NB4 (cell line): ENCODE measurements around the gene MASP1.

Experiments
- DNase-seq: peaks from one replicate; pipeline ENCODE4 v3.0.0; 2010; ENCODE audit warnings: low read depth
- H3K4me3 ChIP-seq: one replicate; pipeline ENCODE4 v1.5.1; 2011; ENCODE audit warnings: mild to moderate bottlenecking, low read depth, low read length, moderate library complexity
- MYC ChIP-seq: IDR thresholded peaks from 2 replicates; pipeline ENCODE4 v1.6.1; 2011; ENCODE audit warnings: low read depth, low read length
- POLR2A ChIP-seq: IDR thresholded peaks from 2 replicates; pipeline ENCODE4 v1.6.1; 2011; ENCODE audit warnings: mild to moderate bottlenecking; ENCODE audit not compliant: insufficient read length; ENCODE audit errors: extremely low read depth
- TF ChIP-seq, protein P1 (sequence below): IDR thresholded peaks from one replicate; pipeline ENCODE4 v1.5.1; 2012; ENCODE audit warnings: low read depth, low read length
- TF ChIP-seq, protein P2 (sequence below): IDR thresholded peaks from 2 replicates; pipeline ENCODE4 v1.6.1; 2011; ENCODE audit warnings: low read depth, low read length

The MASP1 gene

DNA sequence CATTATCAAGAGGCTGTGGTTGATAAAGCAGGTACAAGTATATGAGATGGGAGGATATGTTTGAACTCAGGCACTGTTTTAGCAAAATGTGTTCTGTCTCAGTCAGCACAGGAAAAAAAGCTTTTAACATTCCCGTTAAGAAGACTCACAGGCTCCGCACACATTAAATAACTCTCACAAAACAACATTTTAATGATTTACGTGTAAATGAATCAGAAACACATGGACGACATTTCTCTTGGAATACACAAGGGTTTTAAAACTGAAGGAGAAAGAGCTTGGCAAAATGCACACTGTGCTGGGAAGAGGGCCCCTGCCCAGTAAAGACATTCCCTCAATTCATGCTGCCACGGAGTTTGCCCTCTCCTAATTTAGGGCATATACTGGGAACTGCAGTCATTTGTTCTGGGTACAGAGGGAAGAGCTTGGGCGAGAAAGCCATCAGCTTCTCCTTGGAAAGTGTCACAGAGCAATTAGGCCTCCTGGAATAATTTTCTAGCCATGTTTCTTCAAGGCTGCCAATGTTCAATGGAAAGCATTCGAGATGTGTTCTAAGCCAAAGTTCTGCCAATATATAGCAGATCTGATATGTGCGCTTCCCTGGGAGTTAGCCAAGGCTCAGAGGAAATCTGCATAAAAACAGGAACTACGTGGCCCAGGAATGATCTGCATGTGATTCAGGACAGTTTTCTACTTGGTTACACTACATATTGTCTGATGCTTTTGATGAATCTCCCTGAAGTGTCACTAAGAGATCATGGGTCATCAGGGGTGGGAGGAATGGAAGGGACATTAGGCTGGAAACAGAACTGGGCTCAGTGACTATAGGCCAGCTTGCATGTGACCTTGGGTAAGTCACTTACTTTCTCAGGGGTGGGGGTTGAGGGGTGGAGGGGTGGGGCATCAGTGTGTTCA lies 2.2 kb upstream of the MASP1 start:
- no peak for DNase-seq
- TF ChIP-seq POLR2A = no peak
- TF ChIP-seq, protein P1, sequence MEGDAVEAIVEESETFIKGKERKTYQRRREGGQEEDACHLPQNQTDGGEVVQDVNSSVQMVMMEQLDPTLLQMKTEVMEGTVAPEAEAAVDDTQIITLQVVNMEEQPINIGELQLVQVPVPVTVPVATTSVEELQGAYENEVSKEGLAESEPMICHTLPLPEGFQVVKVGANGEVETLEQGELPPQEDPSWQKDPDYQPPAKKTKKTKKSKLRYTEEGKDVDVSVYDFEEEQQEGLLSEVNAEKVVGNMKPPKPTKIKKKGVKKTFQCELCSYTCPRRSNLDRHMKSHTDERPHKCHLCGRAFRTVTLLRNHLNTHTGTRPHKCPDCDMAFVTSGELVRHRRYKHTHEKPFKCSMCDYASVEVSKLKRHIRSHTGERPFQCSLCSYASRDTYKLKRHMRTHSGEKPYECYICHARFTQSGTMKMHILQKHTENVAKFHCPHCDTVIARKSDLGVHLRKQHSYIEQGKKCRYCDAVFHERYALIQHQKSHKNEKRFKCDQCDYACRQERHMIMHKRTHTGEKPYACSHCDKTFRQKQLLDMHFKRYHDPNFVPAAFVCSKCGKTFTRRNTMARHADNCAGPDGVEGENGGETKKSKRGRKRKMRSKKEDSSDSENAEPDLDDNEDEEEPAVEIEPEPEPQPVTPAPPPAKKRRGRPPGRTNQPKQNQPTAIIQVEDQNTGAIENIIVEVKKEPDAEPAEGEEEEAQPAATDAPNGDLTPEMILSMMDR = no peak
- TF ChIP-seq MYC = no peak
- TF ChIP-seq, protein P2, sequence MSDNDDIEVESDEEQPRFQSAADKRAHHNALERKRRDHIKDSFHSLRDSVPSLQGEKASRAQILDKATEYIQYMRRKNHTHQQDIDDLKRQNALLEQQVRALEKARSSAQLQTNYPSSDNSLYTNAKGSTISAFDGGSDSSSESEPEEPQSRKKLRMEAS = no peak
- H3K4me3 ChIP-seq = no peak overlapping the region

DNA sequence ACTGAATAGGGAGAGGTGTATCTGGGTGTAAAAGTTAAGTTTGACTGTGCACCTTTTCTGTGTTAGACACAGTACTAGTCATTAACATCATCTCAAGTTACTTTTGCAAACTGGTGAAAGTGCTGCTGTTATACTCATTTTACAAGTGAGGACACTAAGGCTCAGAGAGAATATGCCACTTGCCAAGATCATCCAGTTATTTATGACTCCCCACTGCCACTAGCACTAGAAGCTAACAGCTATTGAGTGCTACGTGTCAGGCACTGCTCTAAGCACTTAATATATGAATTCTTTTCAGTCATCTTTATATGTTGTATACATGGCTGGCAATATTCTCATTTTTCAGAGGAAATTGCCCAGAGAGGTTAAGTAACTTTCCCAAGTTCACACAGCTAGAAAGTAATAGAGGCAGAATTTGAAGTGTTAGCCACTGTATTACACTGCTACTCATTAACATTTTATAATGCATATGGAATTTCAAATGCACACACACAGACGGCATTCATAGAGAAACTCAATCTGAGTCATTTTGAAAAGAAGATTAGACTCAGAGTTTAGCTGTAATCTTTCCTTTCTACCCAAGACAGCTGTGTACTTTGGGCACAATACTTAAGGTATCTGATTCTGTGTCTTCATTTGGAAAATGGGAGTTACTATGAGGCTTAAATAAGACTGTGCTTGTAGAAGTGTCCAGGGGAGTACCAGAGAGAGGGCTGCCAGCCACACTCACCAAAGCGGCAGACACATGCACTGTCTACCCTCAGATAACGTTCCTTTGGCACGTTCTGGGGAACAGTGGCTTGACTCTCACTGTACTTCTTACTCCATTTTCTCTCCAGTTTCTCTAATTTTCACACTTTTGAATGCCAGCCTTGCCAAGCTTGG lies 1.3 kb upstream of the MASP1 start:
- DNase-seq = no peak
- H3K4me3 ChIP-seq = no peak overlapping the region

DNA sequence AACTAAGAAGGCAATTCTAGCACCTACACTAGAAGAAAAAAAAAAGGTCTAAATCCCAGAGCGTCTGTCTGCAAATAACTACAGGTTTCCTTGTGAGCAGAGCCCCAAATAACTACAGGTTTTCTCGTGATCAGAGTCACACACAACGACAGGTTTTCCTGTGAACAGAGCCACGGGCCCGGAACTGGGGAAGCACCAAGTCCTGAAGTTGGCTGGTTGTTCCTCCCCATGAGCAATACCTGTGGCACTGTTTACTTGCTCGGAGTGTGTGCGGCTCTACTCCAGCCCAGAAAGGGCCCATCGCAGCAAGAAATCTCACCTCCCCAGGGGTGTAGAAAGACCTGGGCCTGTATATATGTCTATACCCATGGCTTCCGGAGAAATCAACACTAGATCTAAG lies 644 bp upstream of the MASP1 start:
- TF ChIP-seq, protein P1 = no peak
- TF ChIP-seq POLR2A (no peak), MYC (no peak)
- TF ChIP-seq, protein P2 = no peak
- no peak for DNase-seq
- H3K4me3 ChIP-seq = no peak overlapping the region

More for the DNA sequence above, 1.3 kb upstream of the MASP1 start:
- TF ChIP-seq POLR2A (no peak), MYC (no peak)
- TF ChIP-seq, protein P1 = no peak
- TF ChIP-seq, protein P2 = no peak

DNA sequence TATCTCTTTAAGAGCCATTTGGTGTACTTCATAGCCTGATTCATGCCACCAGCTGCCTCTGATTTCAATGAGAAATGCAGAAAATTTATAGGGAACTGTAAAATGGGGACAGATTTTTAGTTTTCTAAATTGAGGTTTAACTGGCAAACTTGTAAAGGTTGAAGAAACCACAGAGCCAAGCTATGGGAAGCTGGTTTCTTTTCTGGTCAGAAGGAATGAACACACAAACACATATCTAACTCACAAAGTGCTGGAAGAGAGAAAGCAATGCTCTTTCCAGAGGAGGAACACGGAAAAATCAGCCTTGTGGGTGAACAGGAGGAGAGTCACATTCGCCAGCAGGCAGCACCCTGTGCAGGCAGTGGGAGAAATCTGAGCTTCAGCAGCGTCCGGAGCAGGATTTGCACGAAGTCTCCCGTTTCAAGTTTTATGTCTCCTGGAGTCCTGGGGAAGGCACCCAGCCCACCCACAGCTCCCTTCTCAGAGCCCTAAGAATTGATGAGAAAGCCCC lies 481 bp downstream of the MASP1 start:
- no peak for DNase-seq
- no peak for TF ChIP-seq POLR2A
- TF ChIP-seq, protein P2 = no peak
- no peak for TF ChIP-seq MYC
- TF ChIP-seq, protein P1 = no peak
- H3K4me3 ChIP-seq = no peak overlapping the region

DNA sequence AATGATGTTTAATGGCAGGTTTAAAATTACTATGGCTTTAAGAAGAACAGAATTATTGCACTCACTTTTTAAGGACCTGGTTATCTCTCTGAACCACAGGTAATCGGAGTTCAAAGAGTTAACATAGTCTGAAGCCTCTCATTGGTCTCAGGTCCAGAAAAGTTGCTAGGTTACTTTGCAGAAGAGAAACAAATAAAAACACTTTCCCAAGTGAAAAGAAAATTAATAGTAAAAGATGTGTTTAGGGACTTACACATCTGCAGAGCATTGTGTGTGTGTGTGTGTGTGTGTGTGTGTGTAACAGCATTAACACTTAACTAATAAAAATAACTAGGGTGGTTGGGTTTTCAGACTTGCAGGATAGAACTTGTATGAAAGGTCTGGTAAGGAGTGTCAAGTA lies 1.0 kb downstream of the MASP1 start:
- TF ChIP-seq, protein P1 = no peak
- no peak overlapping the region for H3K4me3 ChIP-seq
- no peak for DNase-seq
